GM18870 (cell line): ENCODE results near the gene TMEM9B.
A peak's percentile ranks its signal among the peaks of the same experiment; 100 is the strongest.
"Not testable (repeated sequence)": the region's sequence is repeated elsewhere in the genome, so short reads cannot be mapped to it uniquely, and the experiment has no call there.

Source experiments
- ATAC-seq: cut with Tn5 transposase; IDR thresholded peaks from one replicate; pipeline ENCODE4 v1.9.1; 2021; ENCODE audit warnings: moderate library complexity; ENCODE audit not compliant: unreplicated experiment

Gene TMEM9B

GRCh38 chr11:8964324-8965320, at the start of gene TMEM9B:
Gene TMEM9B, minus strand, starts transcription at chr11:8964442. Its CDS starts 129 bp downstream, at chr11:8964313.
- ATAC-seq: peak; percentile 46

DNA sequence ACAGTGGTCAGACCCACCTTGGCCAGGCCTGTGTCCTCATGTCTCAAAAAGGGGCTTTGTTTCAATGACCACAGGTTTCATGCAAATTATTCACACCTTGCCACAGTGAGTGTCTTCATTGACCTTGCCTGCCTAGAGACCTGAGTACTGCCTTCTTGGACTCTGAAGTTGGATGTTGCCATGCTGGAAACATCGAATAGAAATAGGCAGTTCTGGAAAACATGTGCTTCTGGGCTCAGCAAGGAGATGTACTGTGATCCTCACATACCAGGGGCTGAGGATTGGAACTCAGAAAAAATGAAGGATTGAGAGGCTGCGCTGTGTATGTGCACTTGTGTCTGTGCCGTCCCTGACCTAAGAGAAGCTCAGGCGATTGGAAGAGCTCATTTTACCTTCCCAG, 49.1 kb upstream of the TMEM9B start:
- no peak for ATAC-seq

DNA sequence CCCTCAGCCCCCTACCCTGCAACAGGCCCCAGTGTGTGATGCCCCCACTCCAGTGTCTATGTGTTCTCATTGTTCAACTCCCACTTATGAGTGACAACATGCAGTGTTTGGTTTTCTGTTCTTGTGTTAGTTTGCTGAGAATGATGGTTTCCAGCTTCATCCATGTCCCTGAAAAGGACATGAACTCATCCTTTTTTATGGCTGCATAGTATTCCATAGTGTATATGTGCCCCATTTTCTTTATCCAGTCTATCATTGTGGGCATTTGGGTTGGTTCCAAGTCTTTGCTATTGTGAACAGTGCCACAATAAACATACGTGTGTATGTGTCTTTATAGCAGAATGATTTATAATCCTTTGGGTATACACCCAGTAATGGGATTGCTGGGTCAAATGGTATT, 45.3 kb upstream of the TMEM9B start:
- not testable (repeated sequence) for ATAC-seq

DNA sequence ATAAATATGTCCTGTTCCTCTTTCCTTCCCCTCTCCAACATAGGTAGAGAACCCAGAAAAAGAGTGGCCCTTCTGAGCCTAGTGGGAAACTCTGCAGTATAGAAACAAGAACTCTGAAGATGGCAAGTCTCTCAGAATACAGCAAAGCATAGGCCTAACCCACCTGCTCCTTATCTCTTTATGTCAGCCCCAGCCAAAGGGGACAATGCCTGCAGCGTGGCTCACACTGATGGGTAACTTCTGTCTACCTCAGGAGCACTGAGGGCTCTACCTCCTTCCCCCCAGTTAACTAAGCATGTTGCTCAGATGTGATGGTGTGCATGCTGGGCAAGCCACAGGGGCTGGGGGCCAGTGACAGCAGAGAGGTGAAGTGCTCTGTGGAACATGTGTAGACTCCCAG, 44.4 kb upstream of the TMEM9B start:
- ATAC-seq: no peak

GRCh38 chr11:9008011-9008550, 43.8 kb upstream of the TMEM9B start:
- ATAC-seq: no peak

GRCh38 chr11:9005087-9005486, 40.8 kb upstream of the TMEM9B start:
- ATAC-seq: no peak

- ATAC-seq: no peak
These were observed 40.1 kb upstream of the TMEM9B start for GRCh38 chr11:9004183-9004926.

DNA sequence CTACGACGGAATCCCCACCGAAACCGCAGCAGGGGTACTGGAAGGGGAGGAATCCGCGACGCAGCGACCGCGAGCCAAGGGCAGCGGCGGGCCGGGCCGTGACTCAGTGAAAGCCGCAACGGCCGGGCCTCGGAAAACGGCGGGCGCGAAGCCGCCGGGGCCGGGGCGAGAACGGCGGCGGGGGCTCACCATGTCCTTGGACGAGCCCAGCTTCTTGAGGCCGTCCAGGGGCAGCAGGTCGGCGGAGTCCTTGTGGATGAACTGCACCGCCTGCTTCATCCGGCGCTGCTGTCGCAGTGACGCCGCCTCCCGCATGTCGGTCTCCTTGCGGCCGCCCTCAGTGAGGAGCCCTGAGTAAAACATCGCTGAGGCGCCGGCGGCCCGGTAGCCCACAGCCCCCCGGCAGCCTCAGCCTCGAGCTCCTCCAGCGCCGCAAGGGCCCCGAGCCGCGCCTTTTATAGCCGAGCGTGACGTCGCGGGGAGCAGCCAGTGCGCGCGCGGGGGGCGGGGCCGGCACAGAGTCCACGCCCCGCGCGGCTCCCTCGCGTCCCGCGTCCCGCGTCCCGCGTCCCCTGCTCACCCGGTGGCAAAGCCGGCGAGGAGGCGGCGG, 39.4 kb upstream of the TMEM9B start, which contains the start of gene NRIP3:
TSS of gene NRIP3 (minus strand) at position 429 of the 610 bp plus-strand sequence. CDS start at position 363, 66 bp downstream.
- no peak for ATAC-seq

DNA sequence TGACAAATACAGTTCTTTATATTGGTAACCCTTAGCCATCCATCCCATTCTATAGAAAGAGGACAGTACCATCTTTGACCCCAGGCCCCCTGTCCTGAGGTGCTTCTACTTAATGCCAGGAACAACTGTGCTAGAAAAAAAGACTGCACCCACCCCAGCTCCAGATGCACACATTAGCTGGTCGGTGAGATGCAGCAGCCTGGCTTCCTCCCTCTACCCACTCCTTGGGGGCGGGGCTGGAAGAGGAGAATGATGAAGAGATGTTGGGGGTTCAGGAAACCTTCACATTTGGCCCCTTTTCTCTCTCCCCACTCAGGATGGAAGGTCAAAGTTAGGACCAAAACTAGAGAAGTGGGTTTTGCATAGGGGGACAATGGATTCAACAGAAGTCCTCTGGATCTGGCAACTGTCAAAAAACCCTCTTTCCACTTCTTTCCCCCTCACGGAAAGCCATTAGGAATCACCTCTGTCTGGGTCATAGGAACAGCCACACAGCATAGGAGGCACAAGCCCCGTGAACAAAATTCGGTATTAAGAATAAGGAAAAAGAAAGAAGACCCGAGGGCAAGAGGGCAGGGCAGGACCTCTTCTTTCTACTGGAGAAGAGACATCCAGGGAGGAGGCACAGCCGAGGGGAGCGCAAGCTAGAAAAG, 38.8 kb upstream of the TMEM9B start:
- ATAC-seq: no peak

- no peak for ATAC-seq
These were observed 37.5 kb upstream of the TMEM9B start for GRCh38 chr11:9001736-9002135.

DNA sequence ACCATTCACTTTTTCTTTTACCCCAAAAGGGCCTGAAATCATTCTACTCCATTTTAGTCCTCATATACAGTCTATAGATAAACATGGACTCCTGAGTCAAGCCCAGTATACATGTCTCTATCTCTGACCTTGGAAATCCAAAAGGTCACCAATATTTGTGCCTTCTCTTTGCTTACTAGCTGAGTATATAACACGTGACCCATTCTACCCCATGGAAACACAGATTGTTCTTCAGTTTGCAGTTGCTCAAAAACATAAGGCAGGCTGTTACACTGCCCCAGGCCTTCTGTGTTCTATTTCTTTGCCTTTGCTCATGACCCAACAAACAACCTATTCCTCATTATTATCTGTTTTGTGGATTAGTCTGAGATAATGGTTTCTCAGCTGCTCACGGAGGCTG, 33.8 kb upstream of the TMEM9B start:
- ATAC-seq: no peak

DNA sequence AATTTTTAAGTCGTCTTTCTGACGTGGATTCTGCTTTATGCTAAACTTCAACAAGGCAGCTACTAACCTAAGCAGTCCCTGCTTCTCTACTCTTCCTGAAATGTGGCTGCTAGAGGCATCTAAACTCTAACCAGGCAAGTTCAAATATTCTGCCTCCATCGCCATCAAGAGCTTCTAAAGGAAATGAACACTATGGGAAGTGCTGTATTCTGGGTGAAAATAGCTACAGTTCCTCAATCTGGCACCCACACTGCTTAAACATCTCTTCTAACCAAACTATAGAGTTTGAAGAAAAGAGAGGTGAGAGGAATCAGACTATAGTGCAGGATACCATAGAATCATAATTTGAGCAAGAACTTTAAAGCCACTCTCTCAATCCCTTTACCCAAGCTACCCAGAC, 33.2 kb upstream of the TMEM9B start:
- no peak for ATAC-seq

GRCh38 chr11:8989453-8989852, 25.2 kb upstream of the TMEM9B start:
- ATAC-seq: no peak

DNA sequence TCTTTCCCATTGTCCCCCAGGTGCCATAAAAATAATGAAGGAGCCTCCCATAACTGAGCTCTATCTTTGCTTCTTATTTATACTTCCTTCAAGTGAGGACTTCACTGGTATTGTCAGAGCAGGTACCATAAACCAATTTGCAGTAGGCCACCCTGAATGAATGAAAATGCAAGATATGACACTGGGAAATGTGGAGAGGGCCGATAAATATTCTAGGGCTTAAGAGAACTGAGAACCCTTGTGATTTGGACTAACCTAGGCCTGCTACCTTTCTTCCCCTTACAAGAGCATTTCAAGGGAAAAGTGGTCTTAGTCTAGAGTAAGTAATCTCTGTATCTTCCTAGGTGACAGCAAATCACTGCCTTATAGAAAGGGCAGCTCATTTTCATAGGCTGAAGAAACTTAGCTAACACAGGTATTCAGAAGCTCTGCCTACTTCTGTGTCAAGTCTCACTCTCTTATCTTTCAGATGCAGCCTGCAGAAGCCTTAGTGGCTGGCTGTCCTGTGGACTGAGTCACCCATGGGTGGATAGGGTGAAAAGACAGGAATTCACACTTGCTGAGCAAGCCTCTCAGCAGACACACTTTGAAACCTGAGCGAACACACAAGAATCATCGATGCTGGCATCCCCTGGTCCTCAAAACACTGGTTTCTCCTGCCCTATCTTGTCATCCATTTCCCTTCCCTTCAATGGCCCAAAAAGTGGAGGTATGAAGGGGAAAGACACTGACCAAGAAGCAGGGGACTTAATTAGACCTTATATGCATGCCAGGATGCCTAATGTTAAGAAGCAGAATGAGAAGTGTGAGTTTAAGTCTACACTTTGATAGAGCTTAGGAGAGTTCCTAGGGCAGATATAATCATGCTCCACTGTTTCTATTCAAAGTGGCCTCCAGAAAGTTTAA, 24.3 kb upstream of the TMEM9B start:
- no peak for ATAC-seq

- no peak for ATAC-seq
These were observed 23.2 kb upstream of the TMEM9B start for GRCh38 chr11:8987446-8987845.

DNA sequence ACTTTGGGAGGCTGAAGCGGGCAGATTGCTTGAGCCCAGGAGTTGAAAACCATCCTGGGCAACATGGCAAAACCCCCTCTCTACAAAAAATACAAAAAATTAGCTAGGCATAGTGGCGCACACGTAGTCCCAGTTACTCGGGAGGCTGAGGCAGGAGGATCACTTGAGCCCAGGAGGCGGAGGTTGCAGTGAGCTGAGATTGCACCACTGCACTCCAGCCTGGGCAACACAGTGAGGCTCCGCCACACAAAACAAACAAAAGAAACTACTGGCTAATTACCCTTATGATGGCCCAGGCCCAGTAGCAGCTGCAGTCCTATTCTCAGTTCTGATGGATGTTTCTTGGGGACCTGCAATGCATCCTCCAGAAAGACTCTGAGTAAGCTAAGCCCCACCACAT, 22.5 kb upstream of the TMEM9B start:
- not testable (repeated sequence) for ATAC-seq

- ATAC-seq: no peak
These were observed 21.2 kb upstream of the TMEM9B start for GRCh38 chr11:8985462-8985861.

GRCh38 chr11:8983552-8983951, 19.3 kb upstream of the TMEM9B start:
- no peak for ATAC-seq

- no peak for ATAC-seq
These were observed 16.2 kb upstream of the TMEM9B start for GRCh38 chr11:8980485-8980884.
